SK-N-MC (cell line): ENCODE data around the gene ATP5MK.

Experiments
- DNase-seq: peaks from one replicate; pipeline ENCODE4 v3.0.0-alpha.2; 2011; ENCODE audit warnings: low read depth, low spot score
- H3K27ac ChIP-seq: fragments of 200-600 bp; sonication (generic); 2 replicates; pipeline ENCODE4 v1.5.1; 2016; ENCODE audit warnings: mixed run types
- H3K36me3 ChIP-seq: fragments of 200-600 bp; sonication (generic); 2 replicates; pipeline ENCODE4 v1.6.1; 2017; ENCODE audit warnings: antibody characterized with exemption, low read length, mixed read lengths; ENCODE audit not compliant: insufficient read depth
- H3K4me3 ChIP-seq: fragments of 200-600 bp; sonication (generic); 2 replicates; pipeline ENCODE4 v1.5.1; 2016
- H3K9ac ChIP-seq: fragments of 200-600 bp; sonication (generic); 2 replicates; pipeline ENCODE4 v1.8.0; 2017; ENCODE audit warnings: mixed run types, mixed read lengths; ENCODE audit not compliant: insufficient read length
- H3K9me3 ChIP-seq: fragments of 200-600 bp; sonication (generic); 2 replicates; pipeline ENCODE4 v1.6.1; 2017; ENCODE audit warnings: low read depth, mild to moderate bottlenecking, antibody characterized with exemption, low read length, moderate library complexity, mixed read lengths
- EZH2 ChIP-seq: fragments of 200-600 bp; sonication (generic); IDR thresholded peaks from one replicate; pipeline ENCODE4 v1.6.1; 2017; ENCODE audit warnings: antibody characterized with exemption
- FOXP2 ChIP-seq: optimal IDR thresholded peaks from 2 replicates; pipeline ENCODE3; 2011; ENCODE audit warnings: mild to moderate bottlenecking, moderate library complexity; ENCODE audit not compliant: insufficient read depth; ENCODE audit errors: extremely low read length, control extremely low read depth
- POLR2AphosphoS5 ChIP-seq: IDR thresholded peaks from 2 replicates; pipeline ENCODE4 v1.6.1; 2012; ENCODE audit warnings: mild to moderate bottlenecking, low read depth, low read length, borderline replicate concordance

Gene ATP5MK

GRCh38 chr10:103350517-103351260, 45.6 kb downstream of the ATP5MK start, which contains the start of gene PCGF6:
Gene PCGF6 (minus strand): TSS chr10:103351140. CDS start chr10:103351066, 74 bp downstream.
- Histone ChIP-seq H3K9ac (peak within 1 kb of the TSS; percentile 62), H3K27ac (no peak within 1 kb of the TSS), H3K9me3 (no peaks in the 10 kb centered on the region), H3K4me3 (peak within 1 kb of the TSS; percentile 72), H3K36me3 (no peaks in the 10 kb centered on the region; the same call in 1 of the 2 replicates)
- no peak for DNase-seq
- peak; percentile 63; the same call in 1 of the 2 replicates for TF ChIP-seq POLR2AphosphoS5
- no peak for TF ChIP-seq FOXP2

GRCh38 chr10:103350175-103350516, 46.1 kb downstream of the ATP5MK start:
- DNase-seq, result no peak
- H3K36me3 ChIP-seq, result peaks cover 2% of the 10 kb centered on the region; the same call in 1 of the 2 replicates
- no peaks in the 10 kb centered on the region for H3K9me3 ChIP-seq
- H3K4me3 ChIP-seq, result peak overlapping the region; percentile 72
- H3K9ac ChIP-seq, result peak overlapping the region; percentile 62
- TF ChIP-seq EZH2 (no peak), FOXP2 (no peak), POLR2AphosphoS5 (no peak)
- no peak overlapping the region for H3K27ac ChIP-seq
